Neural progenitor cell (in vitro differentiated cells): ENCODE results near the gene AP3S2. TPM values are rescaled to one million over a fixed set of nuclear protein-coding genes. Genes with fewer than 3 reads are reported as not detected.
A peak's percentile ranks its signal among the peaks of the same experiment; 100 is the strongest.

ENCODE experiments used
- DNase-seq: peaks from one replicate; pipeline ENCODE4 v3.0.0-alpha.2; 2016; ENCODE audit warnings: low spot score
- H2AFZ ChIP-seq: fragments of 200-600 bp; sonication (generic); replicated peaks from 2 replicates; pipeline ENCODE4 v1.6.1; 2016; ENCODE audit warnings: antibody characterized with exemption
- H3F3A ChIP-seq: fragments of 200-600 bp; sonication (generic); 2 replicates; pipeline ENCODE4 v1.6.1; 2016; ENCODE audit warnings: antibody characterized with exemption, low read depth
- H3K27ac ChIP-seq: fragments of 200-600 bp; sonication (generic); 2 replicates; pipeline ENCODE4 v1.5.1; 2016; ENCODE audit warnings: mild to moderate bottlenecking
- H3K27me3 ChIP-seq: fragments of 200-600 bp; sonication (generic); 2 replicates; pipeline ENCODE4 v1.6.1; 2016; ENCODE audit warnings: mild to moderate bottlenecking, moderate library complexity
- H3K36me3 ChIP-seq: fragments of 200-600 bp; sonication (generic); 2 replicates; pipeline ENCODE4 v1.5.1; 2016
- H3K4me1 ChIP-seq: fragments of 200-600 bp; sonication (generic); 2 replicates; pipeline ENCODE4 v1.6.1; 2016; ENCODE audit warnings: mixed run types
- H3K4me2 ChIP-seq: fragments of 200-600 bp; sonication (generic); 2 replicates; pipeline ENCODE4 v1.6.1; 2016
- H3K4me3 ChIP-seq: fragments of 200-600 bp; sonication (generic); 2 replicates; pipeline ENCODE4 v1.5.1; 2016
- H3K79me2 ChIP-seq: fragments of 200-600 bp; sonication (generic); 2 replicates; pipeline ENCODE4 v1.6.1; 2016; ENCODE audit warnings: low read depth
- H3K9ac ChIP-seq: fragments of 200-600 bp; sonication (generic); 2 replicates; pipeline ENCODE4 v1.6.1; 2016
- H3K9me3 ChIP-seq: fragments of 200-600 bp; sonication (generic); 2 replicates; pipeline ENCODE4 v1.5.1; 2016; ENCODE audit warnings: low read depth
- H4K20me1 ChIP-seq: fragments of 200-600 bp; sonication (generic); 2 replicates; pipeline ENCODE4 v1.6.1; 2016; ENCODE audit warnings: low read depth
- H3K27ac Mint-ChIP-seq: 3 replicates; pipeline ENCODE4 v1.8.0; 2021; ENCODE audit warnings: mixed read lengths
- H3K27me3 Mint-ChIP-seq: 2 replicates; pipeline ENCODE4 v1.8.0; 2022; ENCODE audit warnings: low read depth, mild to moderate bottlenecking, inconsistent platforms, moderate library complexity, mixed read lengths; ENCODE audit not compliant: insufficient read depth
- H3K36me3 Mint-ChIP-seq: 3 replicates; pipeline ENCODE4 v1.8.0; 2021; ENCODE audit warnings: mixed read lengths
- H3K4me1 Mint-ChIP-seq: 3 replicates; pipeline ENCODE4 v1.8.0; 2021; ENCODE audit warnings: mixed read lengths
- H3K4me3 Mint-ChIP-seq: 3 replicates; pipeline ENCODE4 v1.8.0; 2021; ENCODE audit warnings: mild to moderate bottlenecking, moderate library complexity, mixed read lengths
- H3K9me3 Mint-ChIP-seq: 3 replicates; pipeline ENCODE4 v1.8.0; 2020; ENCODE audit warnings: mixed read lengths
- EZH2 ChIP-seq: fragments of 200-600 bp; sonication (generic); IDR thresholded peaks from 2 replicates; pipeline ENCODE4 v1.6.1; 2017; ENCODE audit warnings: antibody characterized with exemption, mild to moderate bottlenecking, moderate library complexity
- EZH2phosphoT487 ChIP-seq: fragments of 200-600 bp; sonication (generic); IDR thresholded peaks from 2 replicates; pipeline ENCODE4 v1.6.1; 2017; ENCODE audit warnings: antibody characterized with exemption
- total RNA-seq: library from RNA; depleted of rRNA; stranded (reverse); fragments of >200 nt; gene quantifications from 2 replicates; pipeline ENCODE4 v1.2.3, GENCODE V29; 2015; ENCODE audit warnings: low replicate concordance
- TF ChIP-seq, protein P1 (sequence below): fragments of 200-600 bp; sonication (generic); IDR thresholded peaks from 2 replicates; pipeline ENCODE4 v1.5.1; 2017; ENCODE audit warnings: antibody characterized with exemption, mild to moderate bottlenecking

The AP3S2 gene
- total RNA-seq, 1 donor from 2014 or later, result 75.3 TPM

DNA sequence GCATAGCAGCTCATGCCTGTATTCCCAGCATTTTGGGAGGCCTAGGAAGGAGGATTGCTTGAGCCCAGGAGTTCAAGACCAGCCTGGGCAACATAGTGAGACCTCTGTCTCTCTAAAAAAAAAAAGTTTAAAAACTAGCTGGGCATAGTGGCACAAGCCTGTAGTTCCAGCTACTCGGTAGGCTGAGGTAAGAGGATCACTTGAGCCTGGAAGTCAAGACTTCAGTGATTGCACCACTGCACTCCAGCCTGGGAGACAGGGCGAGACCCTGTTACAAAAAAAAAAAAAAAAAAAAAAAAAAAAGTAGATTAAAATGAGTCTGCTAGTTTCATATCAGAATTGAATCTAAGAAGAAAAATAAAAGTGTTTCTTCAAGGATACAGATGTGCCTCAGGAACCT is 46.7 kb downstream of the AP3S2 start:
- Mint-ChIP-seq H3K4me1 (peaks cover 25% of the 10 kb centered on the region), H3K36me3 (peaks cover 27% of the 10 kb centered on the region)
- no peak overlapping the region for H3K4me2 ChIP-seq

DNA sequence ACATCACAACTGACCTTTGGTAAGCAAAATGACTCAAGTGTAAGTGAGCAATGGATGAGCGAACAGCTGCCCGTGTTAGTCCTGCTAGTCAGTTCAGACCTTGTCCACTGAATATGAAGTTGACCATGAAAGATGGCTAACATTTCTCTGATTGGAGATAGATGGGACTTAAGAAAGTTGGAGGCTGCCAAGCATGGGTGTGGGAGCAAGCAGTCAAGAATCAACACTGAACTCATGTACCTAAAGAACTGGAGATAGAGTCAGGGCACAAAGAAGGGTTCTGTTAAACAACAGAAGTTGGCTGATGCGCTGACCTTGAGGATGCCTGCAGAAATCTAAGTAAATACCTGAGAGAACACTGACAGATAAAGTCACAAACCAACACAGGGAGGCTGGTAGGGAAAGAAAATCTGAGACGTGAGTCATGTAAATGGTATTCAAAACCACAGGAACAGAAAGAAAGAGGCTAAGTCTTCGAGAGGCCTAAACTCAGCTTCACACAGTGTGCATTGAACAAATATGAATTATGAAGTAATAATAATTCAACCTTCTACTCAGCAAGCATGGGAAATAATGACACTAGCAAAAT is 48.4 kb downstream of the AP3S2 start:
- H3K27me3 Mint-ChIP-seq, result no peaks in the 10 kb centered on the region
- H3K27ac Mint-ChIP-seq, result peak overlapping the region; percentile 57
- H3K4me2 ChIP-seq, result no peak overlapping the region
- no peaks in the 10 kb centered on the region for H4K20me1 ChIP-seq
- no peaks in the 10 kb centered on the region for H3K27me3 ChIP-seq
- no peak overlapping the region for H3K9ac ChIP-seq
- H2AFZ ChIP-seq, result no peak overlapping the region
- no peaks in the 10 kb centered on the region for H3K9me3 Mint-ChIP-seq
- H3K4me3 Mint-ChIP-seq, result no peak overlapping the region
- no peaks in the 10 kb centered on the region for H3K9me3 ChIP-seq
- H3K4me1 Mint-ChIP-seq, result peaks cover 21% of the 10 kb centered on the region
- no peak overlapping the region for H3K27ac ChIP-seq
- peaks cover 26% of the 10 kb centered on the region for H3K36me3 Mint-ChIP-seq
- no peaks in the 10 kb centered on the region for H3K4me1 ChIP-seq
- no peak overlapping the region for H3K4me3 ChIP-seq
- H3K79me2 ChIP-seq, result no peaks in the 10 kb centered on the region
- TF ChIP-seq EZH2phosphoT487, result no peak
- no peak for TF ChIP-seq EZH2
- TF ChIP-seq, protein P1, sequence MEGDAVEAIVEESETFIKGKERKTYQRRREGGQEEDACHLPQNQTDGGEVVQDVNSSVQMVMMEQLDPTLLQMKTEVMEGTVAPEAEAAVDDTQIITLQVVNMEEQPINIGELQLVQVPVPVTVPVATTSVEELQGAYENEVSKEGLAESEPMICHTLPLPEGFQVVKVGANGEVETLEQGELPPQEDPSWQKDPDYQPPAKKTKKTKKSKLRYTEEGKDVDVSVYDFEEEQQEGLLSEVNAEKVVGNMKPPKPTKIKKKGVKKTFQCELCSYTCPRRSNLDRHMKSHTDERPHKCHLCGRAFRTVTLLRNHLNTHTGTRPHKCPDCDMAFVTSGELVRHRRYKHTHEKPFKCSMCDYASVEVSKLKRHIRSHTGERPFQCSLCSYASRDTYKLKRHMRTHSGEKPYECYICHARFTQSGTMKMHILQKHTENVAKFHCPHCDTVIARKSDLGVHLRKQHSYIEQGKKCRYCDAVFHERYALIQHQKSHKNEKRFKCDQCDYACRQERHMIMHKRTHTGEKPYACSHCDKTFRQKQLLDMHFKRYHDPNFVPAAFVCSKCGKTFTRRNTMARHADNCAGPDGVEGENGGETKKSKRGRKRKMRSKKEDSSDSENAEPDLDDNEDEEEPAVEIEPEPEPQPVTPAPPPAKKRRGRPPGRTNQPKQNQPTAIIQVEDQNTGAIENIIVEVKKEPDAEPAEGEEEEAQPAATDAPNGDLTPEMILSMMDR, result no peak
- no peak for DNase-seq
- no peaks in the 10 kb centered on the region for H3K36me3 ChIP-seq
- no peaks in the 10 kb centered on the region for H3F3A ChIP-seq

More for the DNA sequence above, 46.7 kb downstream of the AP3S2 start:
- no peak overlapping the region for H3K27ac ChIP-seq
- H2AFZ ChIP-seq, result no peak overlapping the region
- Mint-ChIP-seq H3K27ac (peak overlapping the region; percentile 78), H3K27me3 (no peaks in the 10 kb centered on the region), H3K4me3 (no peak overlapping the region), H3K9me3 (no peaks in the 10 kb centered on the region)
- no peak overlapping the region for H3K9ac ChIP-seq
- no peaks in the 10 kb centered on the region for H3K27me3 ChIP-seq
- no peak overlapping the region for H3K4me3 ChIP-seq
- no peaks in the 10 kb centered on the region for H4K20me1 ChIP-seq
- TF ChIP-seq EZH2phosphoT487 (no peak), EZH2 (no peak)
- TF ChIP-seq, protein P1, result no peak
- H3K79me2 ChIP-seq, result no peaks in the 10 kb centered on the region
- no peaks in the 10 kb centered on the region for H3K9me3 ChIP-seq
- H3K36me3 ChIP-seq, result no peaks in the 10 kb centered on the region
- H3F3A ChIP-seq, result no peaks in the 10 kb centered on the region
- no peaks in the 10 kb centered on the region for H3K4me1 ChIP-seq
- DNase-seq, result no peak

DNA sequence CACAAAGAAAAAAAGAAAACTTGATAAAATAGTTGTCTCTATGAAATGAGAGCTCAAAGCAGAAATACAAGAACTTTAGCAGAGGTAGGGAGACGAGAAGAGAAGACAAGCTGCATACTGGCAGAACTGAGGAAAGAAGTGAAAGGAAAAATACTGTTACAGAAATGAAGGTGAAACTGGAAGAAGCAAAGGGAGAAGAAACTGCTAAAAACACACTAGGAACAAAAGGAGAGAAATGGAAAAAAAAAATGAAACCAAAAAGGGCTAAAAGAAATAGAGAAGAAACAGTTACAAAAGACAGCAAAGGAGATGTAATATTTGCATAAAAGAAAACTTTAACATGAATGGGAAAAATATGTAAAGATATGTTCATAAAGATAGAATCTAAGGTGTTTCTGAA is 51.8 kb downstream of the AP3S2 start:
- Histone ChIP-seq H3K4me3 (no peak overlapping the region), H3K27me3 (no peaks in the 10 kb centered on the region), H3K9ac (no peak overlapping the region), H3K27ac (no peak overlapping the region), H3K4me1 (no peaks in the 10 kb centered on the region), H3K79me2 (no peaks in the 10 kb centered on the region), H3K9me3 (no peaks in the 10 kb centered on the region), H3K36me3 (no peaks in the 10 kb centered on the region), H3K4me2 (no peak overlapping the region), H2AFZ (no peak overlapping the region), H3F3A (no peaks in the 10 kb centered on the region), H4K20me1 (no peaks in the 10 kb centered on the region)
- Mint-ChIP-seq H3K27ac (no peak overlapping the region), H3K9me3 (no peaks in the 10 kb centered on the region), H3K4me3 (no peak overlapping the region), H3K27me3 (no peaks in the 10 kb centered on the region), H3K4me1 (peaks cover 5% of the 10 kb centered on the region), H3K36me3 (peaks cover 22% of the 10 kb centered on the region)
- no peak for TF ChIP-seq EZH2
- TF ChIP-seq, protein P1, result no peak
- TF ChIP-seq EZH2phosphoT487, result no peak
- DNase-seq, result no peak
